OCI-LY1 (cell line): Measurements from ENCODE around the gene U2SURP.

Experiments used
- H2AFZ ChIP-seq: fragments of 200-600 bp; sonication (generic), shearing (Covaris generic); 2 replicates; pipeline ENCODE4 v1.6.0; 2014; ENCODE audit warnings: antibody characterized with exemption, mild to moderate bottlenecking, low read length
- H3F3A ChIP-seq: fragments of 200-600 bp; sonication (generic), shearing (Covaris generic); 2 replicates; pipeline ENCODE4 v1.6.0; 2014; ENCODE audit warnings: mild to moderate bottlenecking, antibody characterized with exemption, low read length, moderate library complexity; ENCODE audit not compliant: insufficient read depth
- H3K27ac ChIP-seq: fragments of 200-600 bp; sonication (generic); 2 replicates; pipeline ENCODE4 v1.5.1; 2014; ENCODE audit warnings: low read length, mixed run types, mild to moderate bottlenecking, low read depth; ENCODE audit not compliant: poor library complexity, severe bottlenecking
- H3K27me3 ChIP-seq: fragments of 200-600 bp; sonication (generic); 2 replicates; pipeline ENCODE4 v1.6.0; 2014; ENCODE audit warnings: antibody characterized with exemption, mild to moderate bottlenecking, low read length, moderate library complexity; ENCODE audit not compliant: insufficient read depth
- H3K36me3 ChIP-seq: fragments of 200-600 bp; sonication (generic); 2 replicates; pipeline ENCODE4 v1.6.1; 2014; ENCODE audit warnings: mild to moderate bottlenecking, antibody characterized with exemption, low read length, moderate library complexity, mixed read lengths; ENCODE audit not compliant: insufficient read depth
- H3K4me1 ChIP-seq: fragments of 200-600 bp; sonication (generic); 2 replicates; pipeline ENCODE4 v1.5.1; 2014; ENCODE audit warnings: mild to moderate bottlenecking, low read length, moderate library complexity; ENCODE audit not compliant: insufficient read depth, severe bottlenecking
- H3K4me2 ChIP-seq: fragments of 200-600 bp; sonication (generic), shearing (Covaris generic); 2 replicates; pipeline ENCODE4 v1.6.1; 2014; ENCODE audit warnings: low read length
- H3K4me3 ChIP-seq: fragments of 200-600 bp; sonication (generic); 2 replicates; pipeline ENCODE4 v1.5.1; 2014; ENCODE audit warnings: low read length, low read depth, mild to moderate bottlenecking, mixed read lengths; ENCODE audit not compliant: poor library complexity, severe bottlenecking
- H3K79me2 ChIP-seq: fragments of 200-600 bp; shearing (Covaris generic); 2 replicates; pipeline ENCODE4 v1.6.1; 2016; ENCODE audit warnings: mixed run types, low read length, mixed read lengths; ENCODE audit not compliant: insufficient read depth
- H3K9ac ChIP-seq: fragments of 200-600 bp; sonication (generic), shearing (Covaris generic); 2 replicates; pipeline ENCODE4 v1.6.1; 2014; ENCODE audit warnings: mild to moderate bottlenecking, low read length, mixed read lengths
- H3K9me2 ChIP-seq: fragments of 200-600 bp; sonication (generic), shearing (Covaris generic); 2 replicates; pipeline ENCODE4 v1.6.1; 2014; ENCODE audit warnings: low read depth, mild to moderate bottlenecking, low read length, mixed read lengths
- H3K9me3 ChIP-seq: fragments of 200-600 bp; shearing (Covaris generic); 2 replicates; pipeline ENCODE4 v1.6.1; 2014; ENCODE audit warnings: low read length, mixed read lengths
- H4K20me1 ChIP-seq: fragments of 200-600 bp; sonication (generic), shearing (Covaris generic); 2 replicates; pipeline ENCODE4 v1.6.0; 2016; ENCODE audit warnings: mild to moderate bottlenecking, low read length; ENCODE audit not compliant: insufficient read depth
- EZH2 ChIP-seq: fragments of 200-600 bp; sonication (generic), shearing (Covaris generic); IDR thresholded peaks from 2 replicates; pipeline ENCODE4 v1.8.0; 2017; ENCODE audit warnings: borderline replicate concordance, mixed run types, mild to moderate bottlenecking, antibody characterized with exemption, low read length, moderate library complexity, mixed read lengths
- TF ChIP-seq, protein P1 (sequence below): fragments of 200-600 bp; sonication (generic), shearing (Covaris generic); IDR thresholded peaks from 2 replicates; pipeline ENCODE4 v1.5.1; 2017; ENCODE audit warnings: mild to moderate bottlenecking, antibody characterized with exemption, low read length, moderate library complexity, mixed read lengths

The U2SURP gene

DNA sequence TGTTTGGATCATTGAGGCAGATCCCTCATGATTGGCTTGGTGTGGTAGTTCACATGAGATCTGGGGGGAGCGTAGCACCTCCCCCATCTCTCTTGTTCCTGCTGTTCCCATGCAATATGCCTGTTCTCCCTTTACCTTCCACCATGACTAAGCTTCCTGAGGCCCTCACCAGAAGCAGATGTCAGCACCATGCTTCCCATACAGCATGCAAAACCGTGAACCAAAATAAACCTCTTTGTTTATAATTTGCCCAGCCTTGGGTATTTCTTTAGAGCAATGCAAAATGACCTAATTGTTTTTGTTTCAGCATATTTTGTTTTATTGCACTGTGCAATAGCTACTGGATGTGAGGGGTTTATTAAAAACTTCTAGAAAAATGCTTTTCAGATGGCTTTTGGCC is 61.6 kb downstream of the U2SURP start:
- Histone ChIP-seq H2AFZ (no peak overlapping the region), H3K9me2 (no peaks in the 10 kb centered on the region), H4K20me1 (no peaks in the 10 kb centered on the region), H3K36me3 (peaks cover 47% of the 10 kb centered on the region), H3K27ac (no peak overlapping the region), H3F3A (no peaks in the 10 kb centered on the region), H3K4me2 (no peak overlapping the region), H3K9ac (no peak overlapping the region), H3K79me2 (no peaks in the 10 kb centered on the region), H3K27me3 (no peaks in the 10 kb centered on the region), H3K4me1 (no peaks in the 10 kb centered on the region), H3K4me3 (no peak overlapping the region), H3K9me3 (no peaks in the 10 kb centered on the region)
- TF ChIP-seq, protein P1, sequence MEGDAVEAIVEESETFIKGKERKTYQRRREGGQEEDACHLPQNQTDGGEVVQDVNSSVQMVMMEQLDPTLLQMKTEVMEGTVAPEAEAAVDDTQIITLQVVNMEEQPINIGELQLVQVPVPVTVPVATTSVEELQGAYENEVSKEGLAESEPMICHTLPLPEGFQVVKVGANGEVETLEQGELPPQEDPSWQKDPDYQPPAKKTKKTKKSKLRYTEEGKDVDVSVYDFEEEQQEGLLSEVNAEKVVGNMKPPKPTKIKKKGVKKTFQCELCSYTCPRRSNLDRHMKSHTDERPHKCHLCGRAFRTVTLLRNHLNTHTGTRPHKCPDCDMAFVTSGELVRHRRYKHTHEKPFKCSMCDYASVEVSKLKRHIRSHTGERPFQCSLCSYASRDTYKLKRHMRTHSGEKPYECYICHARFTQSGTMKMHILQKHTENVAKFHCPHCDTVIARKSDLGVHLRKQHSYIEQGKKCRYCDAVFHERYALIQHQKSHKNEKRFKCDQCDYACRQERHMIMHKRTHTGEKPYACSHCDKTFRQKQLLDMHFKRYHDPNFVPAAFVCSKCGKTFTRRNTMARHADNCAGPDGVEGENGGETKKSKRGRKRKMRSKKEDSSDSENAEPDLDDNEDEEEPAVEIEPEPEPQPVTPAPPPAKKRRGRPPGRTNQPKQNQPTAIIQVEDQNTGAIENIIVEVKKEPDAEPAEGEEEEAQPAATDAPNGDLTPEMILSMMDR, result no peak
- no peak for TF ChIP-seq EZH2

DNA sequence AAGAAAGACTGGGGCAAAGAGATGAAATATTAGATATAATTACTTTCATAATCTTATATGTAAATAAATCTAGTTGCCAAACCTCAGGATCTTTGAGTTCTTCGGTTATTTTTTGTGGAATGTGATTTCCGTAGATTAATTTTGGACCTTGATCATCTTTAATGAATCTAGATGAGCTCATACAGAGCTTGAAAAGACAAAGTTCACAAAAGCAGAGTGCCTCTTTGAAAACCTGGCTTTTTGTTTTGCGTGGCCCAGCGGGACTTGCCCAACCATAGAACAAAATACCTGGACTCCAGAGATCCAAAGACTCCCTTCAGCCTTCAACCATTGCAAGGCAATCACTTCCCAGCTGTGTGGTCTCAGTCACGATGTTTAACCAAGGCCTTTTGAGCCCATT is 63.4 kb downstream of the U2SURP start:
- Histone ChIP-seq H3K79me2 (no peaks in the 10 kb centered on the region), H3K4me2 (no peak overlapping the region), H3K9me3 (no peaks in the 10 kb centered on the region), H3K27me3 (no peaks in the 10 kb centered on the region), H2AFZ (no peak overlapping the region), H3K4me3 (no peak overlapping the region), H3K4me1 (no peaks in the 10 kb centered on the region), H3F3A (no peaks in the 10 kb centered on the region), H4K20me1 (no peaks in the 10 kb centered on the region), H3K9me2 (no peaks in the 10 kb centered on the region), H3K36me3 (peaks cover 31% of the 10 kb centered on the region), H3K27ac (no peak overlapping the region), H3K9ac (no peak overlapping the region)
- no peak for TF ChIP-seq EZH2
- TF ChIP-seq, protein P1, result no peak

DNA sequence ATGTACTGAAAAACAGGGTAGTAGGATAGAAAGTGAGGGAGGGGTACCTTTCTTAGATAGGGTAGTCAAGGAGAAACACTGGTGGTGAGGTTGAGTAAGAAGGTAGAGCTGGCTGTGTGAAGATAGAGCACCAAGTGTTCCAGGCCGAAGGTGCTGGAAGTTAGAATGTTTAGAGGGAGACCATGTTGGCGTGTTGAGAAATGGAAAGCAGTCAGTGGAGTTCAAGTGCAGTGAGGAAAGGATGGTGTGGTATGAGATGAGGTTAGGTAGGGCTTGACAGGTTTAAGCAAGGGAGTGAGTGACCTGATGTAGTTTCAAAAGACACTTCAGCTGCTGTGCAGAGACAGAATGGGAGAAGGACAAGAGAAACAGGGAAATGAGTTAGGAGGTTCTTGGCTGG is 64.0 kb downstream of the U2SURP start:
- H3K4me2 ChIP-seq, result no peak overlapping the region
- no peak overlapping the region for H2AFZ ChIP-seq
- H4K20me1 ChIP-seq, result no peaks in the 10 kb centered on the region
- no peaks in the 10 kb centered on the region for H3K9me2 ChIP-seq
- H3K27ac ChIP-seq, result no peak overlapping the region
- peaks cover 25% of the 10 kb centered on the region for H3K36me3 ChIP-seq
- H3K9me3 ChIP-seq, result no peaks in the 10 kb centered on the region
- H3K27me3 ChIP-seq, result no peaks in the 10 kb centered on the region
- H3K79me2 ChIP-seq, result no peaks in the 10 kb centered on the region
- TF ChIP-seq EZH2, result no peak
- TF ChIP-seq, protein P1, result no peak
- no peak overlapping the region for H3K4me3 ChIP-seq
- no peaks in the 10 kb centered on the region for H3F3A ChIP-seq
- H3K4me1 ChIP-seq, result no peaks in the 10 kb centered on the region
- no peak overlapping the region for H3K9ac ChIP-seq
